Effector memory CD4-positive, alpha-beta T cell (primary cell): ENCODE measurements around the gene PLEK.
"Not testable (repeated sequence)": the region's sequence is repeated elsewhere in the genome, so short reads cannot be mapped to it uniquely, and the experiment has no call there.

Source experiments
- DNase-seq, 3 donors: peaks; one replicate each; pipeline ENCODE4 v3.0.0-alpha.2; 2020
- H3K27ac ChIP-seq: 2 replicates; pipeline ENCODE4 v1.7.0; 2013; ENCODE audit warnings: mild to moderate bottlenecking, low read length, moderate library complexity; ENCODE audit not compliant: insufficient read depth, poor library complexity, severe bottlenecking
- H3K27me3 ChIP-seq: replicated peaks from 2 replicates; pipeline ENCODE4 v1.7.0; 2013; ENCODE audit warnings: mild to moderate bottlenecking, low read length; ENCODE audit not compliant: insufficient read depth, control insufficient read depth, poor library complexity, severe bottlenecking
- H3K36me3 ChIP-seq: 2 replicates; pipeline ENCODE4 v1.7.0; 2013; ENCODE audit warnings: mild to moderate bottlenecking, low read length, moderate library complexity; ENCODE audit not compliant: control insufficient read depth, insufficient read depth
- H3K4me1 ChIP-seq: 2 replicates; pipeline ENCODE4 v1.7.0; 2013; ENCODE audit warnings: low read length, mild to moderate bottlenecking; ENCODE audit not compliant: control insufficient read depth, insufficient read depth, poor library complexity, severe bottlenecking
- H3K4me3 ChIP-seq: 2 replicates; pipeline ENCODE4 v1.7.0; 2013; ENCODE audit warnings: low read length, low read depth, mild to moderate bottlenecking; ENCODE audit not compliant: insufficient read depth, poor library complexity, severe bottlenecking
- H3K9me3 ChIP-seq: 2 replicates; pipeline ENCODE4 v1.7.0; 2013; ENCODE audit warnings: mild to moderate bottlenecking, low read length, moderate library complexity; ENCODE audit not compliant: control insufficient read depth

PLEK gene

GRCh38 chr2:68390586-68390985 lies 25.5 kb downstream of the PLEK start:
- no peaks in the 10 kb centered on the region for H3K9me3 ChIP-seq
- no peak overlapping the region for H3K27ac ChIP-seq
- no peaks in the 10 kb centered on the region for H3K27me3 ChIP-seq
- peaks cover 11% of the 10 kb centered on the region for H3K4me1 ChIP-seq
- H3K4me3 ChIP-seq, result no peak overlapping the region
- H3K36me3 ChIP-seq, result no peaks in the 10 kb centered on the region
- no peak for DNase-seq

- peaks cover 10% of the 10 kb centered on the region for H3K4me1 ChIP-seq
- no peak overlapping the region for H3K4me3 ChIP-seq
- no peaks in the 10 kb centered on the region for H3K27me3 ChIP-seq
- no peak for DNase-seq
- H3K9me3 ChIP-seq, result no peaks in the 10 kb centered on the region
- H3K36me3 ChIP-seq, result no peaks in the 10 kb centered on the region
- no peak overlapping the region for H3K27ac ChIP-seq
Measured at GRCh38 chr2:68391099-68391498, 26.0 kb downstream of the PLEK start.

- H3K27ac ChIP-seq, result no peak overlapping the region
- DNase-seq, result no peak
Measured at GRCh38 chr2:68391869-68392268, 26.8 kb downstream of the PLEK start.

GRCh38 chr2:68396093-68396492 lies 31.0 kb downstream of the PLEK start:
- Histone ChIP-seq H3K4me1 (no peaks in the 10 kb centered on the region), H3K27ac (no peak overlapping the region), H3K36me3 (no peaks in the 10 kb centered on the region), H3K27me3 (no peaks in the 10 kb centered on the region), H3K9me3 (no peaks in the 10 kb centered on the region), H3K4me3 (no peak overlapping the region)
- no peak for DNase-seq

More at GRCh38 chr2:68391869-68392268, 26.8 kb downstream of the PLEK start:
- H3K4me1 ChIP-seq, result peaks cover 10% of the 10 kb centered on the region
- no peak overlapping the region for H3K4me3 ChIP-seq
- H3K9me3 ChIP-seq, result no peaks in the 10 kb centered on the region
- no peaks in the 10 kb centered on the region for H3K27me3 ChIP-seq
- H3K36me3 ChIP-seq, result no peaks in the 10 kb centered on the region

- H3K4me1 ChIP-seq, DNase-seq, H3K27ac ChIP-seq, H3K4me3 ChIP-seq, H3K9me3 ChIP-seq, H3K27me3 ChIP-seq, H3K36me3 ChIP-seq: not testable (repeated sequence)
Measured at GRCh38 chr2:68397704-68398263, 32.7 kb downstream of the PLEK start.

GRCh38 chr2:68403199-68403644 lies 38.1 kb downstream of the PLEK start:
- no peaks in the 10 kb centered on the region for H3K36me3 ChIP-seq
- no peak overlapping the region for H3K4me3 ChIP-seq
- DNase-seq, result no peak
- H3K27ac ChIP-seq, result no peak overlapping the region
- no peaks in the 10 kb centered on the region for H3K4me1 ChIP-seq
- no peaks in the 10 kb centered on the region for H3K9me3 ChIP-seq
- no peaks in the 10 kb centered on the region for H3K27me3 ChIP-seq

- Histone ChIP-seq H3K36me3 (no peaks in the 10 kb centered on the region), H3K4me3 (no peak overlapping the region), H3K4me1 (no peaks in the 10 kb centered on the region), H3K27me3 (no peaks in the 10 kb centered on the region), H3K9me3 (no peaks in the 10 kb centered on the region), H3K27ac (no peak overlapping the region)
- DNase-seq, result no peak
Measured at GRCh38 chr2:68404164-68404563, 39.1 kb downstream of the PLEK start.

- peak in 1 of 3 donors; percentile 23 for DNase-seq
- no peaks in the 10 kb centered on the region for H3K9me3 ChIP-seq
- H3K36me3 ChIP-seq, result no peaks in the 10 kb centered on the region
- H3K27ac ChIP-seq, result no peak overlapping the region
- no peaks in the 10 kb centered on the region for H3K4me1 ChIP-seq
- H3K4me3 ChIP-seq, result no peak overlapping the region
- H3K27me3 ChIP-seq, result no peaks in the 10 kb centered on the region
Measured at GRCh38 chr2:68404893-68405799, 40.1 kb downstream of the PLEK start.

- Histone ChIP-seq H3K27ac (no peak overlapping the region), H3K9me3 (no peaks in the 10 kb centered on the region), H3K36me3 (no peaks in the 10 kb centered on the region), H3K4me3 (no peak overlapping the region), H3K4me1 (no peaks in the 10 kb centered on the region), H3K27me3 (no peaks in the 10 kb centered on the region)
- DNase-seq, result no peak
Measured at GRCh38 chr2:68411397-68412126, 46.5 kb downstream of the PLEK start.
